Neural cell (in vitro differentiated cells): ENCODE data around the gene PHOX2B.

Experiments
- EP300 ChIP-seq: fragments of 450-650 bp; conservative IDR thresholded peaks from 2 replicates; pipeline ENCODE4 v1.6.1; 2014; ENCODE audit warnings: antibody characterized with exemption, mild to moderate bottlenecking, moderate library complexity; ENCODE audit not compliant: poor library complexity, severe bottlenecking
- EZH2 ChIP-seq: fragments of 200-600, 300-800 bp; shearing (Covaris generic), sonication (generic); IDR thresholded peaks from 2 replicates; pipeline ENCODE4 v1.6.1; 2014; ENCODE audit warnings: antibody characterized with exemption, low read length, borderline replicate concordance, mild to moderate bottlenecking; ENCODE audit not compliant: insufficient read depth, poor library complexity, severe bottlenecking
- MXI1 ChIP-seq: fragments of 450-650 bp; conservative IDR thresholded peaks from 2 replicates; pipeline ENCODE4 v1.6.1; 2014; ENCODE audit warnings: antibody characterized with exemption, mild to moderate bottlenecking; ENCODE audit not compliant: poor library complexity, severe bottlenecking
- POLR2AphosphoS5 ChIP-seq: IDR thresholded peaks from 2 replicates; pipeline ENCODE4 v1.6.1; 2012
- RAD21 ChIP-seq: fragments of 450-650 bp; conservative IDR thresholded peaks from 2 replicates; pipeline ENCODE4 v1.6.1; 2014; ENCODE audit warnings: antibody characterized with exemption, mild to moderate bottlenecking, moderate library complexity
- SMC3 ChIP-seq: fragments of 450-650 bp; conservative IDR thresholded peaks from 2 replicates; pipeline ENCODE4 v1.6.1; 2014; ENCODE audit warnings: antibody characterized with exemption, mild to moderate bottlenecking, moderate library complexity; ENCODE audit not compliant: poor library complexity
- TF ChIP-seq, protein P1 (sequence below): fragments of 450-650 bp; IDR thresholded peaks from 2 replicates; pipeline ENCODE4 v1.5.1; 2014; ENCODE audit warnings: antibody characterized with exemption, mild to moderate bottlenecking, moderate library complexity; ENCODE audit not compliant: poor library complexity, severe bottlenecking
- TF ChIP-seq, protein P2 (sequence below): IDR thresholded peaks from 2 replicates; pipeline ENCODE4 v1.6.1; 2012; ENCODE audit warnings: borderline replicate concordance

DNA sequence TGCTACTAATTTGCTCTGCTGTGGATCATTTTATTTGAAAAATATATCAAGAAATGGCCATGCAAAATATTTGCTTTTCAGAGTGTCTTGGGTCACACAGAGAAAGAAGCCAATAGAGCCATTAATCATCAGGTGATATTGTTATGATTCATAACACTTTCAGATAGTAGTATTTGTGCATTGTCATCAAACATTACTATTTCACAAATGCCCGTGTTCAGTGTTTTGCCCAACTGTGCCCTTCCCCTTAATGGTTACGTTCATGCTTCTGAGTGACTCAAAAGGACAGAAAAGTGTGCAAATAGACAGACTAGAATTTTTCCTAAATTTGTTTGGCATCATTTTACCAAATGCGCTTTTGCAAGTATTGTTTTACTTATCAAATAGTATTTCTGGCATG lies 46.5 kb downstream of the PHOX2B start:
- TF ChIP-seq EZH2 (no peak), EP300 (no peak), POLR2AphosphoS5 (no peak), RAD21 (no peak), SMC3 (no peak), MXI1 (no peak)
- TF ChIP-seq, protein P1, sequence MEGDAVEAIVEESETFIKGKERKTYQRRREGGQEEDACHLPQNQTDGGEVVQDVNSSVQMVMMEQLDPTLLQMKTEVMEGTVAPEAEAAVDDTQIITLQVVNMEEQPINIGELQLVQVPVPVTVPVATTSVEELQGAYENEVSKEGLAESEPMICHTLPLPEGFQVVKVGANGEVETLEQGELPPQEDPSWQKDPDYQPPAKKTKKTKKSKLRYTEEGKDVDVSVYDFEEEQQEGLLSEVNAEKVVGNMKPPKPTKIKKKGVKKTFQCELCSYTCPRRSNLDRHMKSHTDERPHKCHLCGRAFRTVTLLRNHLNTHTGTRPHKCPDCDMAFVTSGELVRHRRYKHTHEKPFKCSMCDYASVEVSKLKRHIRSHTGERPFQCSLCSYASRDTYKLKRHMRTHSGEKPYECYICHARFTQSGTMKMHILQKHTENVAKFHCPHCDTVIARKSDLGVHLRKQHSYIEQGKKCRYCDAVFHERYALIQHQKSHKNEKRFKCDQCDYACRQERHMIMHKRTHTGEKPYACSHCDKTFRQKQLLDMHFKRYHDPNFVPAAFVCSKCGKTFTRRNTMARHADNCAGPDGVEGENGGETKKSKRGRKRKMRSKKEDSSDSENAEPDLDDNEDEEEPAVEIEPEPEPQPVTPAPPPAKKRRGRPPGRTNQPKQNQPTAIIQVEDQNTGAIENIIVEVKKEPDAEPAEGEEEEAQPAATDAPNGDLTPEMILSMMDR: no peak
- TF ChIP-seq, protein P2, sequence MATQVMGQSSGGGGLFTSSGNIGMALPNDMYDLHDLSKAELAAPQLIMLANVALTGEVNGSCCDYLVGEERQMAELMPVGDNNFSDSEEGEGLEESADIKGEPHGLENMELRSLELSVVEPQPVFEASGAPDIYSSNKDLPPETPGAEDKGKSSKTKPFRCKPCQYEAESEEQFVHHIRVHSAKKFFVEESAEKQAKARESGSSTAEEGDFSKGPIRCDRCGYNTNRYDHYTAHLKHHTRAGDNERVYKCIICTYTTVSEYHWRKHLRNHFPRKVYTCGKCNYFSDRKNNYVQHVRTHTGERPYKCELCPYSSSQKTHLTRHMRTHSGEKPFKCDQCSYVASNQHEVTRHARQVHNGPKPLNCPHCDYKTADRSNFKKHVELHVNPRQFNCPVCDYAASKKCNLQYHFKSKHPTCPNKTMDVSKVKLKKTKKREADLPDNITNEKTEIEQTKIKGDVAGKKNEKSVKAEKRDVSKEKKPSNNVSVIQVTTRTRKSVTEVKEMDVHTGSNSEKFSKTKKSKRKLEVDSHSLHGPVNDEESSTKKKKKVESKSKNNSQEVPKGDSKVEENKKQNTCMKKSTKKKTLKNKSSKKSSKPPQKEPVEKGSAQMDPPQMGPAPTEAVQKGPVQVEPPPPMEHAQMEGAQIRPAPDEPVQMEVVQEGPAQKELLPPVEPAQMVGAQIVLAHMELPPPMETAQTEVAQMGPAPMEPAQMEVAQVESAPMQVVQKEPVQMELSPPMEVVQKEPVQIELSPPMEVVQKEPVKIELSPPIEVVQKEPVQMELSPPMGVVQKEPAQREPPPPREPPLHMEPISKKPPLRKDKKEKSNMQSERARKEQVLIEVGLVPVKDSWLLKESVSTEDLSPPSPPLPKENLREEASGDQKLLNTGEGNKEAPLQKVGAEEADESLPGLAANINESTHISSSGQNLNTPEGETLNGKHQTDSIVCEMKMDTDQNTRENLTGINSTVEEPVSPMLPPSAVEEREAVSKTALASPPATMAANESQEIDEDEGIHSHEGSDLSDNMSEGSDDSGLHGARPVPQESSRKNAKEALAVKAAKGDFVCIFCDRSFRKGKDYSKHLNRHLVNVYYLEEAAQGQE: no peak
